Glutamatergic neuron (in vitro differentiated cells): ENCODE measurements around the gene HSPG2. TPM values are rescaled to one million over a fixed set of nuclear protein-coding genes. Genes with fewer than 3 reads are reported as not detected.

Experiments used
- DNase-seq: peaks from one replicate; pipeline ENCODE4 v3.0.0; 2022
- H3K27ac Mint-ChIP-seq: one replicate; pipeline ENCODE4 v1.8.0; 2020; ENCODE audit warnings: mild to moderate bottlenecking, mixed read lengths, inconsistent platforms; ENCODE audit not compliant: unreplicated experiment
- H3K27me3 Mint-ChIP-seq: one replicate; pipeline ENCODE4 v1.8.0; 2020; ENCODE audit warnings: mild to moderate bottlenecking, moderate library complexity, mixed read lengths, inconsistent platforms; ENCODE audit not compliant: unreplicated experiment
- H3K36me3 Mint-ChIP-seq: one replicate; pipeline ENCODE4 v1.8.0; 2020; ENCODE audit warnings: mild to moderate bottlenecking, mixed read lengths, inconsistent platforms; ENCODE audit not compliant: unreplicated experiment
- H3K4me1 Mint-ChIP-seq: one replicate; pipeline ENCODE4 v1.8.0; 2020; ENCODE audit warnings: mild to moderate bottlenecking, low read depth, mixed read lengths, inconsistent platforms; ENCODE audit not compliant: unreplicated experiment
- H3K4me3 Mint-ChIP-seq: one replicate; pipeline ENCODE4 v1.8.0; 2020; ENCODE audit warnings: mild to moderate bottlenecking, mixed read lengths, inconsistent platforms; ENCODE audit not compliant: unreplicated experiment
- H3K9me3 Mint-ChIP-seq: one replicate; pipeline ENCODE4 v1.8.0; 2020; ENCODE audit warnings: mild to moderate bottlenecking, moderate library complexity, mixed read lengths, inconsistent platforms; ENCODE audit not compliant: unreplicated experiment
- CTCF ChIP-seq: fragments of 200-600 bp; sonication (generic); IDR thresholded peaks from one replicate; pipeline ENCODE4 v1.5.0; 2021; ENCODE audit not compliant: partially characterized antibody, unreplicated experiment
- total RNA-seq: library from RNA; stranded (reverse); fragmentation: NEBNext Ultra II Directional; extraction: Animal tissue kit (Norgen Biotek cat#: 25700); gene quantifications from one replicate; pipeline ENCODE4 v1.2.1, GENCODE V29; 2021; ENCODE audit not compliant: unreplicated experiment

Gene HSPG2
- total RNA-seq, 1 donor from 2014 or later: 3.3 TPM

- TF ChIP-seq CTCF: no peak
These were observed 94.4 kb downstream of the HSPG2 start for GRCh38 chr1:21842606-21843162.

GRCh38 chr1:21841852-21842466 is 95.2 kb downstream of the HSPG2 start:
- no peak for TF ChIP-seq CTCF
- Mint-ChIP-seq H3K4me3 (no peak overlapping the region), H3K9me3 (no peaks in the 10 kb centered on the region), H3K4me1 (no peaks in the 10 kb centered on the region), H3K36me3 (no peaks in the 10 kb centered on the region), H3K27ac (no peak overlapping the region), H3K27me3 (no peaks in the 10 kb centered on the region)
- no peak for DNase-seq

More at GRCh38 chr1:21842606-21843162, 94.4 kb downstream of the HSPG2 start:
- Mint-ChIP-seq H3K9me3 (no peaks in the 10 kb centered on the region), H3K27ac (no peak overlapping the region), H3K4me3 (no peak overlapping the region), H3K36me3 (no peaks in the 10 kb centered on the region), H3K27me3 (no peaks in the 10 kb centered on the region), H3K4me1 (no peaks in the 10 kb centered on the region)
- no peak for DNase-seq

- Mint-ChIP-seq H3K36me3 (no peaks in the 10 kb centered on the region), H3K27me3 (no peaks in the 10 kb centered on the region), H3K9me3 (no peaks in the 10 kb centered on the region), H3K4me1 (no peaks in the 10 kb centered on the region), H3K27ac (no peak overlapping the region), H3K4me3 (no peak overlapping the region)
- no peak for DNase-seq
- TF ChIP-seq CTCF: no peak
These were observed 96.1 kb downstream of the HSPG2 start for GRCh38 chr1:21840981-21841380.

GRCh38 chr1:21839337-21840037 is 97.6 kb downstream of the HSPG2 start:
- H3K9me3 Mint-ChIP-seq: peaks cover 5% of the 10 kb centered on the region
- DNase-seq: no peak
- H3K4me1 Mint-ChIP-seq: no peaks in the 10 kb centered on the region
- H3K27ac Mint-ChIP-seq: no peak overlapping the region
- H3K4me3 Mint-ChIP-seq: no peak overlapping the region
- peaks cover 6% of the 10 kb centered on the region for H3K36me3 Mint-ChIP-seq
- TF ChIP-seq CTCF: no peak
- peaks cover 4% of the 10 kb centered on the region for H3K27me3 Mint-ChIP-seq
